IPS-11a (cell line): ENCODE results near the gene SYNE1.
"Not testable (repeated sequence)": the region's sequence is repeated elsewhere in the genome, so short reads cannot be mapped to it uniquely, and the experiment has no call there.

ENCODE experiments used
- H3K4me3 ChIP-seq: one replicate; pipeline ENCODE4 v1.5.1; 2013; ENCODE audit warnings: low read depth, low read length, control low read depth

The SYNE1 gene

GRCh38 chr6:152078001-152078400 is 559.2 kb downstream of the SYNE1 start:
- no peak overlapping the region for H3K4me3 ChIP-seq

- H3K4me3 ChIP-seq, result not testable (repeated sequence)
These were observed 560.9 kb downstream of the SYNE1 start for GRCh38 chr6:152076242-152076641.

- no peak overlapping the region for H3K4me3 ChIP-seq
These were observed 565.3 kb downstream of the SYNE1 start for GRCh38 chr6:152071843-152072242.
